ENCODE data around the gene ABCA4.
"Not testable (repeated sequence)": the region's sequence is repeated elsewhere in the genome, so short reads cannot be mapped to it uniquely, and the experiment has no call there.

- TF ChIP-seq, protein P1, sequence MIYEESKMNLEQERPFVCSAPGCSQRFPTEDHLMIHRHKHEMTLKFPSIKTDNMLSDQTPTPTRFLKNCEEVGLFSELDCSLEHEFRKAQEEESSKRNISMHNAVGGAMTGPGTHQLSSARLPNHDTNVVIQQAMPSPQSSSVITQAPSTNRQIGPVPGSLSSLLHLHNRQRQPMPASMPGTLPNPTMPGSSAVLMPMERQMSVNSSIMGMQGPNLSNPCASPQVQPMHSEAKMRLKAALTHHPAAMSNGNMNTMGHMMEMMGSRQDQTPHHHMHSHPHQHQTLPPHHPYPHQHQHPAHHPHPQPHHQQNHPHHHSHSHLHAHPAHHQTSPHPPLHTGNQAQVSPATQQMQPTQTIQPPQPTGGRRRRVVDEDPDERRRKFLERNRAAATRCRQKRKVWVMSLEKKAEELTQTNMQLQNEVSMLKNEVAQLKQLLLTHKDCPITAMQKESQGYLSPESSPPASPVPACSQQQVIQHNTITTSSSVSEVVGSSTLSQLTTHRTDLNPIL (CRISPR knock-in tag; IDR thresholded peaks at IDR 0.05; ENCODE audit: low read depth), result not testable (repeated sequence)
- TF ChIP-seq PATZ1 (CRISPR knock-in tag; IDR thresholded peaks at IDR 0.05; ENCODE audit: borderline replicate concordance), result not testable (repeated sequence)
Observed at GRCh38 chr1:94149166-94149565, 28.2 kb upstream of the ABCA4 start.

Data from SK-N-SH treated with all-trans-retinoic acid at 6 μM for 48 hours (cell line).